Spleen (tissue), 11 donors: Measurements from ENCODE around the gene PARD3. TPM values are rescaled to one million over a fixed set of nuclear protein-coding genes. Genes with fewer than 3 reads are reported as not detected.

Experiments
- DNase-seq: peaks from one replicate; pipeline ENCODE4 v3.0.0-alpha.2; 2020
- H3K27ac ChIP-seq, 8 donors: fragments of 200-600 bp; sonication (generic) in 7 of 8; 1 replicate in 4 of 8; 2 replicates in 4 of 8; pipeline versions ENCODE4 v1.5.0 to v1.8.0; 2016 to 2021; ENCODE audit warnings: inconsistent platforms in 4 of 8, mild to moderate bottlenecking in 4 of 8, moderate library complexity in 1 of 8
- H3K27me3 ChIP-seq, 7 donors: fragments of 200-600 bp; sonication (generic) in 6 of 7; replicated peaks in 1 of 7; 1 replicate in 4 of 7; 2 replicates in 3 of 7; pipeline versions ENCODE4 v1.5.0 to v1.8.0; 2016 to 2021; ENCODE audit warnings: inconsistent platforms in 3 of 7, mild to moderate bottlenecking in 1 of 7
- H3K36me3 ChIP-seq, 6 donors: fragments of 200-600 bp; sonication (generic) in 5 of 6; 1 replicate in 4 of 6; 2 replicates in 2 of 6; pipeline versions ENCODE4 v1.5.0 to v1.8.0; 2016 to 2021; ENCODE audit warnings: inconsistent platforms in 2 of 6
- H3K4me1 ChIP-seq, 6 donors: fragments of 200-600 bp; sonication (generic) in 5 of 6; 1 replicate in 3 of 6; 2 replicates in 3 of 6; pipeline versions ENCODE4 v1.5.0 to v1.8.0; 2016 to 2021; ENCODE audit warnings: inconsistent platforms in 3 of 6
- H3K4me3 ChIP-seq, 8 donors: fragments of 200-600 bp; sonication (generic) in 7 of 8; 1 replicate in 4 of 8; 2 replicates in 4 of 8; pipeline versions ENCODE4 v1.5.0 to v1.8.0; 2016 to 2021; ENCODE audit warnings: inconsistent platforms in 4 of 8, mild to moderate bottlenecking in 4 of 8, moderate library complexity in 2 of 8
- H3K9me3 ChIP-seq, 8 donors: fragments of 200-600 bp; sonication (generic) in 7 of 8; 1 replicate in 4 of 8; 2 replicates in 4 of 8; pipeline versions ENCODE4 v1.5.0 to v1.8.0; 2016 to 2021; ENCODE audit warnings: inconsistent platforms in 4 of 8
- POLR2A ChIP-seq, 3 donors: fragments of 450-650 bp; IDR thresholded peaks; one replicate each; pipeline ENCODE4 v1.5.1; 2017; ENCODE audit warnings: antibody characterized with exemption in 3 of 3, mild to moderate bottlenecking in 1 of 3
- POLR2AphosphoS5 ChIP-seq, 3 donors: sonication (generic); formaldehyde crosslinking; IDR thresholded peaks; one replicate each; pipeline ENCODE4 v1.5.1; 2017; ENCODE audit warnings: antibody characterized with exemption in 3 of 3
- WGBS, 5 donors: extraction: QIAGEN DNeasy Blood & Tissue Kit in 3 of 5; methylation state at CpG; one replicate each; pipeline versions ENCODE4 v1.1.5 to v1.1.7; 2013 to 2018; 5-methylcytosine and 5-hydroxymethylcytosine counted together
- intact Hi-C: fragments of 100-400 bp; cut with DNase I; formaldehyde crosslinking; loops from one replicate; pipeline ENCODE4 v1.15.0; 2023; ENCODE audit warnings: low total_unique reads
- polyA plus RNA-seq, 3 donors: library from polyadenylated mRNA; stranded (reverse); fragments of 200-250 nt; gene quantifications; one replicate each; pipeline ENCODE4 v1.2.1, GENCODE V29; 2013
- total RNA-seq, 7 donors: library from RNA; depleted of rRNA in 3 of 7; stranded (reverse); fragments of >200 nt in 3 of 7; fragmentation: NEBNext Ultra II Directional in 4 of 7; extraction: Animal tissue kit (Norgen Biotek cat#: 25700) in 4 of 7; gene quantifications; one replicate each; pipeline versions ENCODE4 v1.1.0 to v1.2.1, GENCODE V29; 2016 to 2021
- TF ChIP-seq, protein P1 (sequence below), 11 experiments: fragments of 200-600 bp in 7 of 11; fragments of 450-650 bp in 4 of 11; sonication (generic) in 4 of 11; IDR thresholded peaks in 8 of 11; conservative IDR thresholded peaks in 3 of 11; 1 replicate in 7 of 11; 2 replicates in 4 of 11; pipeline versions ENCODE4 v1.4.0 to v1.8.0; 2016 to 2021; ENCODE audit warnings: antibody characterized with exemption in 11 of 11, inconsistent platforms in 4 of 11, mild to moderate bottlenecking in 1 of 11
- donor health status: healthy with polysubstance abuse.
- donor health status: DM: no; HTN: no; CAD: no; lungs with moderate emphysema.
- donor health status: DM: no; HTN: no; CAD: no.
- donor health status: Bipolar disorder and iron deficiency.
- donor health status: healthy.
- donor health status: DM: no; HTN: no; CAD: no.
- donor health status: DM: yes; HTN: yes; CAD: no.

Gene PARD3
- total and polyA plus RNA-seq, 10 donors: 2.8 to 18.9 (median 10.8) TPM

- no peak overlapping the region for H3K4me3 ChIP-seq
- 79 to 95% (median 89%) methylated on average over 4 of the region's 4 CpGs for WGBS, 5 donors
- no peaks in the 10 kb centered on the region for H3K36me3 ChIP-seq
- no peaks in the 10 kb centered on the region for H3K4me1 ChIP-seq
- TF ChIP-seq, protein P1, sequence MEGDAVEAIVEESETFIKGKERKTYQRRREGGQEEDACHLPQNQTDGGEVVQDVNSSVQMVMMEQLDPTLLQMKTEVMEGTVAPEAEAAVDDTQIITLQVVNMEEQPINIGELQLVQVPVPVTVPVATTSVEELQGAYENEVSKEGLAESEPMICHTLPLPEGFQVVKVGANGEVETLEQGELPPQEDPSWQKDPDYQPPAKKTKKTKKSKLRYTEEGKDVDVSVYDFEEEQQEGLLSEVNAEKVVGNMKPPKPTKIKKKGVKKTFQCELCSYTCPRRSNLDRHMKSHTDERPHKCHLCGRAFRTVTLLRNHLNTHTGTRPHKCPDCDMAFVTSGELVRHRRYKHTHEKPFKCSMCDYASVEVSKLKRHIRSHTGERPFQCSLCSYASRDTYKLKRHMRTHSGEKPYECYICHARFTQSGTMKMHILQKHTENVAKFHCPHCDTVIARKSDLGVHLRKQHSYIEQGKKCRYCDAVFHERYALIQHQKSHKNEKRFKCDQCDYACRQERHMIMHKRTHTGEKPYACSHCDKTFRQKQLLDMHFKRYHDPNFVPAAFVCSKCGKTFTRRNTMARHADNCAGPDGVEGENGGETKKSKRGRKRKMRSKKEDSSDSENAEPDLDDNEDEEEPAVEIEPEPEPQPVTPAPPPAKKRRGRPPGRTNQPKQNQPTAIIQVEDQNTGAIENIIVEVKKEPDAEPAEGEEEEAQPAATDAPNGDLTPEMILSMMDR (IDR thresholded peaks at IDR 0.05 in 8 of 11, conservative IDR thresholded peaks at IDR 0.05 in 3 of 11): no peak
- TF ChIP-seq POLR2AphosphoS5 (IDR thresholded peaks at IDR 0.05) (no peak), POLR2A (IDR thresholded peaks at IDR 0.05) (no peak)
- no peak overlapping the region for H3K27ac ChIP-seq
- intact Hi-C loops: no loop called here
- DNase-seq: no peak
- no peaks in the 10 kb centered on the region for H3K27me3 ChIP-seq
- H3K9me3 ChIP-seq: no peaks in the 10 kb centered on the region
Measured at GRCh38 chr10:34251177-34251576, 563.9 kb downstream of the PARD3 start.

DNA sequence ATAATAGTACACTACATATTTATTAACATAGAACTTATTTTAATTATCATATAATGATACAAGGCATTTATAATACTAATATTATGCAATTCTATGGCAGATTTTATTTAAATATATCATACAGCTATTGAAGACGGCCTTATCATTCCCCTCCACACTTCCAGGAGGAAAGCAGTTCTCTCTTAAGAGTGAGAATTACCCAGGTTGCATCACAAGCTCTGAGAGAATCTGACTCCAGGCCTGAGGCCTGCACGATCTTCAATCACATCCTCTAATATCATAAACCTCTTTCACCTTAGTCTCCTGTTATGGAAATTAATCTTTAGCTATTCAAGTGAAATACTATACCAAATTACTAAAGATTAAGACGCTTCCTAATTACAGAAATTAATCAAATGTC is 564.4 kb downstream of the PARD3 start:
- 70 to 80% (median 72%) methylated on average over 3 of the region's 3 CpGs for WGBS, 5 donors
- TF ChIP-seq POLR2A (IDR thresholded peaks at IDR 0.05) (no peak), POLR2AphosphoS5 (IDR thresholded peaks at IDR 0.05) (no peak)
- TF ChIP-seq, protein P1 (IDR thresholded peaks at IDR 0.05 in 8 of 11, conservative IDR thresholded peaks at IDR 0.05 in 3 of 11): no peak
- Histone ChIP-seq H3K27ac (no peak overlapping the region), H3K27me3 (no peaks in the 10 kb centered on the region), H3K36me3 (no peaks in the 10 kb centered on the region), H3K4me3 (no peak overlapping the region), H3K9me3 (no peaks in the 10 kb centered on the region), H3K4me1 (no peaks in the 10 kb centered on the region)
- DNase-seq: no peak
- intact Hi-C loops: no loop called here

GRCh38 chr10:34249634-34250033 is 565.5 kb downstream of the PARD3 start:
- 86 to 95% (median 88%) methylated on average over 4 of the region's 4 CpGs for WGBS, 5 donors
- no peak overlapping the region for H3K27ac ChIP-seq
- H3K36me3 ChIP-seq: no peaks in the 10 kb centered on the region
- no peak for DNase-seq
- H3K27me3 ChIP-seq: no peaks in the 10 kb centered on the region
- TF ChIP-seq POLR2A (IDR thresholded peaks at IDR 0.05): no peak
- no peak for TF ChIP-seq POLR2AphosphoS5 (IDR thresholded peaks at IDR 0.05)
- TF ChIP-seq, protein P1 (IDR thresholded peaks at IDR 0.05 in 8 of 11, conservative IDR thresholded peaks at IDR 0.05 in 3 of 11): no peak
- no peak overlapping the region for H3K4me3 ChIP-seq
- intact Hi-C loops: no loop called here
- no peaks in the 10 kb centered on the region for H3K4me1 ChIP-seq
- no peaks in the 10 kb centered on the region for H3K9me3 ChIP-seq

- no peaks in the 10 kb centered on the region for H3K9me3 ChIP-seq
- intact Hi-C loops: no loop called here
- no peaks in the 10 kb centered on the region for H3K27me3 ChIP-seq
- no peak overlapping the region for H3K27ac ChIP-seq
- no peaks in the 10 kb centered on the region for H3K36me3 ChIP-seq
- WGBS, 5 donors: 91 to 98% (median 94%) methylated on average over 3 of the region's 3 CpGs
- no peak overlapping the region for H3K4me3 ChIP-seq
- H3K4me1 ChIP-seq: no peaks in the 10 kb centered on the region
- DNase-seq: no peak
- TF ChIP-seq, protein P1 (IDR thresholded peaks at IDR 0.05 in 8 of 11, conservative IDR thresholded peaks at IDR 0.05 in 3 of 11): no peak
- TF ChIP-seq POLR2A (IDR thresholded peaks at IDR 0.05) (no peak), POLR2AphosphoS5 (IDR thresholded peaks at IDR 0.05) (no peak)
Measured at GRCh38 chr10:34247560-34247959, 567.5 kb downstream of the PARD3 start.
